CD4-positive, alpha-beta T cell treated with Interleukin-15 for 4 hours (primary cell): ENCODE data around the gene OTX2.

ENCODE experiments used
- DNase-seq: peaks from one replicate; pipeline ENCODE4 v3.0.0-alpha.2; 2020; ENCODE audit warnings: low spot score

Gene OTX2

GRCh38 chr14:56796259-56796658 lies 14.0 kb downstream of the OTX2 start:
- DNase-seq, result no peak

- DNase-seq, result no peak
Observed at GRCh38 chr14:56795284-56795622, 15.0 kb downstream of the OTX2 start.

GRCh38 chr14:56794557-56795283 lies 15.6 kb downstream of the OTX2 start:
- DNase-seq, result no peak

GRCh38 chr14:56794088-56794556 lies 16.2 kb downstream of the OTX2 start:
- DNase-seq, result no peak

- no peak for DNase-seq
Observed at GRCh38 chr14:56789955-56790354, 20.3 kb downstream of the OTX2 start.

- no peak for DNase-seq
Observed at GRCh38 chr14:56787530-56787929, 22.7 kb downstream of the OTX2 start.

- DNase-seq, result no peak
Observed at GRCh38 chr14:56782711-56783110, 27.6 kb downstream of the OTX2 start.

GRCh38 chr14:56774503-56774902 lies 35.8 kb downstream of the OTX2 start:
- DNase-seq, result no peak

GRCh38 chr14:56770512-56770911 lies 39.8 kb downstream of the OTX2 start:
- no peak for DNase-seq

- no peak for DNase-seq
Observed at GRCh38 chr14:56760164-56760914, 49.9 kb downstream of the OTX2 start.

GRCh38 chr14:56759633-56760032 lies 50.6 kb downstream of the OTX2 start:
- no peak for DNase-seq

- no peak for DNase-seq
Observed at GRCh38 chr14:56759094-56759493, 51.2 kb downstream of the OTX2 start.

- no peak for DNase-seq
Observed at GRCh38 chr14:56754921-56755320, 55.4 kb downstream of the OTX2 start.

- DNase-seq, result no peak
Observed at GRCh38 chr14:56753396-56753795, 56.9 kb downstream of the OTX2 start.

- no peak for DNase-seq
Observed at GRCh38 chr14:56752428-56752827, 57.9 kb downstream of the OTX2 start.

GRCh38 chr14:56751471-56751870 lies 58.8 kb downstream of the OTX2 start:
- no peak for DNase-seq
